Neutrophil (primary cell): ENCODE data around the gene VWA8.
"Not testable (repeated sequence)": the region's sequence is repeated elsewhere in the genome, so short reads cannot be mapped to it uniquely, and the experiment has no call there.

ENCODE experiments used
- H3K27ac ChIP-seq: fragments of 200-600 bp; sonication (generic); 2 replicates; pipeline ENCODE4 v1.5.1; 2016; ENCODE audit warnings: mild to moderate bottlenecking, moderate library complexity
- H3K27me3 ChIP-seq: fragments of 200-600 bp; sonication (generic); 2 replicates; pipeline ENCODE4 v1.6.0; 2016; ENCODE audit warnings: mild to moderate bottlenecking
- H3K36me3 ChIP-seq: fragments of 200-600 bp; sonication (generic); 2 replicates; pipeline ENCODE4 v1.5.1; 2017
- H3K4me1 ChIP-seq, 2 experiments: fragments of 200-600 bp in 1 of 2; sonication (generic) in 1 of 2; 1 replicate in 1 of 2; 2 replicates in 1 of 2; pipeline versions ENCODE4 v1.5.1 to v1.6.1; 2013 to 2016; ENCODE audit warnings: low read depth in 1 of 2, low read length in 1 of 2, mild to moderate bottlenecking in 1 of 2, moderate library complexity in 1 of 2; ENCODE audit not compliant: control insufficient read depth in 1 of 2, insufficient read depth in 1 of 2
- H3K4me3 ChIP-seq, 2 experiments: fragments of 200-600 bp in 1 of 2; sonication (generic) in 1 of 2; 1 replicate in 1 of 2; 2 replicates in 1 of 2; pipeline ENCODE4 v1.5.1; 2013 to 2016; ENCODE audit warnings: low read depth in 1 of 2, low read length in 1 of 2, mild to moderate bottlenecking in 1 of 2, moderate library complexity in 1 of 2
- H3K9me3 ChIP-seq: fragments of 200-600 bp; sonication (generic); 2 replicates; pipeline ENCODE4 v1.5.1; 2016
- TF ChIP-seq, protein P1 (sequence below): fragments of 200-600 bp; sonication (generic); IDR thresholded peaks from 2 replicates; pipeline ENCODE4 v1.5.1; 2016; ENCODE audit warnings: antibody characterized with exemption

The VWA8 gene

DNA sequence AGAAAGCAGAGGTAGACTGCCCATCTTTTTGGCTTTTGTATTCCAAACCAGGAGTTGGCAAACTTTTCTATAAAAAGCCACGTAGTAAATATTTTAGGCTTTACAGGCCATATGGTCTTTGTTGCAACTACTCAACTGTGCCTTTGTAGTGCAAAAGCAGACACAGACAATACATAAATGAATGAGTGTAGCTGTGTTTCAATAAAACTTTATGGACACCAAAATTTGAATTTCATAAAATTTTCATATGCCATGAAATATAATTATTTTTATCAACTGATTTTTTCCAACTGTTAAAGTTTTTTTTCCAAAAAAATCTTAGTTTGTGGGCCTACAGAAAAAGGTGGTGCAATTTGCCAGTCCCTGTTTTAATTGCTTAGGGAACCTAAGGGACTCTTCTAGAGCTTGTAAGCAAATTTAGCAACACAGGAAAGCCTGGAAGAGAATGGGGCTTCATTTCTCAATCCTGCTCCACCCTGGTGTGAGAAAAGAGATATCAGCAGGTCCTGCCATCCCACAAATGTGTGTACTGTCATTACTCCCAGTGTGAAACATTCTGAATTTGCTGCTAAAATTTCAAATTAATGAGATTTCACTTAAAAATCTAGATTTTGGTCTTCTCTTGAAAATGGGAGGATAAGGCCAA, 309.4 kb downstream of the VWA8 start:
- no peaks in the 10 kb centered on the region for H3K36me3 ChIP-seq
- H3K4me1 ChIP-seq: peaks cover 27% of the 10 kb centered on the region in 2 experiments
- H3K27me3 ChIP-seq: no peaks in the 10 kb centered on the region
- H3K9me3 ChIP-seq: no peaks in the 10 kb centered on the region
- TF ChIP-seq, protein P1, sequence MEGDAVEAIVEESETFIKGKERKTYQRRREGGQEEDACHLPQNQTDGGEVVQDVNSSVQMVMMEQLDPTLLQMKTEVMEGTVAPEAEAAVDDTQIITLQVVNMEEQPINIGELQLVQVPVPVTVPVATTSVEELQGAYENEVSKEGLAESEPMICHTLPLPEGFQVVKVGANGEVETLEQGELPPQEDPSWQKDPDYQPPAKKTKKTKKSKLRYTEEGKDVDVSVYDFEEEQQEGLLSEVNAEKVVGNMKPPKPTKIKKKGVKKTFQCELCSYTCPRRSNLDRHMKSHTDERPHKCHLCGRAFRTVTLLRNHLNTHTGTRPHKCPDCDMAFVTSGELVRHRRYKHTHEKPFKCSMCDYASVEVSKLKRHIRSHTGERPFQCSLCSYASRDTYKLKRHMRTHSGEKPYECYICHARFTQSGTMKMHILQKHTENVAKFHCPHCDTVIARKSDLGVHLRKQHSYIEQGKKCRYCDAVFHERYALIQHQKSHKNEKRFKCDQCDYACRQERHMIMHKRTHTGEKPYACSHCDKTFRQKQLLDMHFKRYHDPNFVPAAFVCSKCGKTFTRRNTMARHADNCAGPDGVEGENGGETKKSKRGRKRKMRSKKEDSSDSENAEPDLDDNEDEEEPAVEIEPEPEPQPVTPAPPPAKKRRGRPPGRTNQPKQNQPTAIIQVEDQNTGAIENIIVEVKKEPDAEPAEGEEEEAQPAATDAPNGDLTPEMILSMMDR: no peak
- H3K27ac ChIP-seq: no peak overlapping the region
- no peak overlapping the region for H3K4me3 ChIP-seq

GRCh38 chr13:41650706-41651105, 310.2 kb downstream of the VWA8 start:
- Histone ChIP-seq H3K36me3 (no peaks in the 10 kb centered on the region), H3K27me3 (no peaks in the 10 kb centered on the region), H3K4me3 (no peak overlapping the region), H3K27ac (no peak overlapping the region), H3K4me1 (peaks cover 27% of the 10 kb centered on the region in 2 experiments), H3K9me3 (no peaks in the 10 kb centered on the region)
- TF ChIP-seq, protein P1: no peak

DNA sequence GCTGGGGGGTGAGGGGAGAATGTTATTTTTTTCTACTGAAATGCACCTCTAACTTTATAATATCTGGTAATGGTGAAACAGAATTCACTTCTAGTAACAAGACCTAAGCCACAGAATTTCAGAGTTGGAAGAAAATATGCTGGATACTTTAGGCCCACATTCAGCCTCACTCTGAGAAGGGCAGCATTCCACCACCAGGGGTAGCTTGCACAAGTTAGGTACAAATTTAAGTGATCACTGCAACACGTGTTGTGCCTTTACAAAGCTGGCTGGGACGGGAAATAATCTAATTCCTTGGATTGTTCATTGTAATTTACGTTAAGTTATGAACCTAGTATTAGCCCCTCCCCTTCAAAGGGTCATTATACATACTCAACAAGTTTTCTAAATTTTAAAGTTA, 311.2 kb downstream of the VWA8 start:
- TF ChIP-seq, protein P1: no peak
- Histone ChIP-seq H3K4me3 (no peak overlapping the region), H3K27ac (no peak overlapping the region), H3K36me3 (no peaks in the 10 kb centered on the region), H3K4me1 (peaks cover 18 to 22% of the 10 kb centered on the region in 2 experiments), H3K9me3 (no peaks in the 10 kb centered on the region), H3K27me3 (no peaks in the 10 kb centered on the region)

DNA sequence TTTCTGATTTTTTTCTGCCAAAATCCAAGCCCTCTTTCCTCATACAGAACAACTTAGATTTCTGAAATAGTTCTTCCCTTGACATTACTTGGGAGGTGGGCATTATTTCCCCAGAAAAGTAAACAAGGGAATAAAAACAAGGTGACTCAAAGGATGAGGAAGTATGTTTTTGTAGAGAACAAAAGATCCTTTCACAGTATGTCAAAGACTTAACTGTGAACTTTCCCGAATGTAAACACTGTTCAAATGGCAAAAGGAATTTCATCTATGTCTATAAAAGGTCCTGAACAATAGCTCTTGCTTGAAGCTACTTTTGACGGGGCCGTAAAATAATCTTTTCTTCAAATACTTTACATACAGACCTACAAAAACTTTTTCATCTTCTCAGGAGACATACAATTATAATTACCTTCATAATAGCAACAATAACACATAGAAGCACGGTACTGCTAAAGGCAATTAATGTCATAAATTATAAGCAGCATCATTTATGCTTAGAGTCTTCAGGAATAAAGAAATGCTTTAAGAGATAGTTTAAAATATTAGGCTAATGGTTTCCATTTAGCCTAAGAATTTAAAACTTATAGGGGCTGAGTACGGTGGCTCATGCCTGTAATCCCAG, 312.5 kb downstream of the VWA8 start:
- H3K4me1 ChIP-seq: peaks cover 14 to 18% of the 10 kb centered on the region in 2 experiments
- H3K27me3 ChIP-seq: no peaks in the 10 kb centered on the region
- H3K4me3 ChIP-seq: no peak overlapping the region
- TF ChIP-seq, protein P1: no peak
- no peak overlapping the region for H3K27ac ChIP-seq
- no peaks in the 10 kb centered on the region for H3K9me3 ChIP-seq
- no peaks in the 10 kb centered on the region for H3K36me3 ChIP-seq

DNA sequence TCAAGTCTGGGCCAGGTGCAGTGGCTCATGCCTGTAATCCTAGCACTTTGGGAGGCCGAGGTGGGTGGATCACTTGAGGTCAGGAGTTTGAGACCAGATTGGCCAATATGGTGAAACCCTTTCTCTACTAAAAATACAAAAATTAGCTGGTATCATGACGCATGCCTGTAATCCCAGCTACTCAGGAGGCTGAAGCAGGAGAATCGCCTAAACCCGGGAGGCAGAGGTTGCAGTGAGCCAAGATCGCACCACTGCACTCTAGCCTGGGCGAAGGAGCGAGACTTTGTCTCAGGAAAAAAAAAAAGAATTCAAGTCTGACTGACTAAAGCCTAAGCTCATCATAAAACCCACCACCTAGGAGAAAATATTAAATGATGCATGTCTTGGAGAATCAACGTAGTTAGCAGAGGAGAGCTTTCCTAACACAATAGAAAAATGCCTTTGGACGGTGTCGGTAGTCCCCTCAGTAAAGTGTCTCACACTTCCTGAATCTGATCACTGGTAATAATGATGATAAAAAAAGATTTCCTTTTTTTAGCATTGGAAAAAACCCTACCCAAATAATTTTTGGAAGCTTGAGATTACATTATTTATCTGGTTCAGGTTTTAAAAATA, 313.1 kb downstream of the VWA8 start:
- peaks cover 14 to 18% of the 10 kb centered on the region in 2 experiments for H3K4me1 ChIP-seq
- not testable (repeated sequence) for H3K9me3 ChIP-seq, H3K36me3 ChIP-seq, H3K4me3 ChIP-seq, H3K27me3 ChIP-seq, H3K27ac ChIP-seq

- TF ChIP-seq, protein P1: no peak
- Histone ChIP-seq H3K27ac (no peak overlapping the region), H3K36me3 (no peaks in the 10 kb centered on the region), H3K4me1 (peaks cover 0 to 5% of the 10 kb centered on the region in 2 experiments), H3K4me3 (no peak overlapping the region), H3K9me3 (no peaks in the 10 kb centered on the region), H3K27me3 (no peaks in the 10 kb centered on the region)
These were observed 315.6 kb downstream of the VWA8 start for GRCh38 chr13:41645331-41645730.
